ENCODE results near the gene SCN4B. TPM values are rescaled to one million over a fixed set of nuclear protein-coding genes. Genes with fewer than 3 reads are reported as not detected.

SCN4B gene
- total and polyA plus RNA-seq, 2 of the 8 experiments (the other 6 are each of a cell fraction or from before 2014, with no cell fraction given), result 2.8 to 4.9 TPM

- Histone ChIP-seq H3K79me2 (ENCODE audit: control insufficient read depth in 1 of 2, insufficient read depth in 2 of 2, low read length in 2 of 2) (no peaks in the 10 kb centered on the region), H2BK15ac (ENCODE audit: low read length) (no peak overlapping the region), H3K36me3 (ENCODE audit: control insufficient read depth in 2 of 4, insufficient read depth in 4 of 4, low read length in 3 of 4) (no peaks in the 10 kb centered on the region), H2BK120ac (replicated peaks; ENCODE audit: low read depth, low read length) (no peak overlapping the region), H2BK12ac (ENCODE audit: low read depth, low read length) (no peak overlapping the region), H3K27ac (ENCODE audit: low read depth, low read length) (no peak overlapping the region), H3K4me2 (ENCODE audit: insufficient read depth in 1 of 2, low read depth in 2 of 2, low read length in 2 of 2) (no peak overlapping the region), H3K4ac (replicated peaks; ENCODE audit: insufficient read length, low read depth, low read length) (no peak overlapping the region), H2BK20ac (ENCODE audit: low read length) (0 out of 2 replicates have a peak overlapping the region, but pooled peaks have one; percentile 50), H2AFZ (ENCODE audit: low read length) (peak overlapping the region; percentile 40; the same call in 1 of the 2 replicates), H3K27me3 (replicated peaks in 1 of 4; ENCODE audit: control insufficient read depth in 3 of 4, extremely low read depth in 1 of 4, insufficient read depth in 3 of 4, low read length in 3 of 4) (no peaks in the 10 kb centered on the region; a peak in 1 of 7 replicates), H3K56ac (replicated peaks; ENCODE audit: insufficient read length, low read depth, low read length) (no peak overlapping the region), H2BK5ac (ENCODE audit: low read depth, low read length) (no peak overlapping the region; the same call in 1 of the 2 replicates), H4K20me1 (replicated peaks in 1 of 2; ENCODE audit: control insufficient read depth in 1 of 2, insufficient read depth in 2 of 2, low read length in 2 of 2) (no peaks in the 10 kb centered on the region), H2AK5ac (ENCODE audit: low read depth, low read length) (no peak overlapping the region), H3K23ac (ENCODE audit: insufficient read length) (no peak overlapping the region), H3K18ac (ENCODE audit: extremely low read depth, low read length) (peak overlapping the region; percentile 83; the same call in 1 of the 2 replicates), H4K91ac (replicated peaks; ENCODE audit: insufficient read length, low read length) (no peak overlapping the region), H3K4me3 (ENCODE audit: extremely low read depth in 1 of 4, insufficient read depth in 2 of 4, low read depth in 3 of 4, low read length in 4 of 4) (no peak overlapping the region), H3K9ac (replicated peaks in 1 of 4; ENCODE audit: extremely low read depth in 1 of 4, low read depth in 3 of 4, low read length in 3 of 4) (no peak overlapping the region), H3K79me1 (ENCODE audit: low read depth, low read length) (no peaks in the 10 kb centered on the region), H3K14ac (ENCODE audit: insufficient read length) (no peak overlapping the region), H4K8ac (ENCODE audit: extremely low read depth, insufficient read depth, low read length) (no peak overlapping the region), H4K5ac (ENCODE audit: insufficient read length, low read depth, low read length) (no peak overlapping the region), H3K23me2 (ENCODE audit: low read depth, low read length) (peaks cover 2% of the 10 kb centered on the region; the same call in 1 of the 2 replicates), H3K4me1 (replicated peaks in 1 of 4; ENCODE audit: control insufficient read depth in 3 of 4, insufficient read depth in 4 of 4, low read length in 3 of 4) (no peaks in the 10 kb centered on the region; a peak in 1 of 7 replicates), H3K9me3 (ENCODE audit: insufficient read depth in 2 of 2, low read depth in 1 of 2, low read length in 1 of 2) (peaks cover 2 to 5% of the 10 kb centered on the region in 2 experiments; a peak in 2 of 4 replicates)
- CTCF ChIA-PET (ENCODE audit: partially characterized antibody), result interaction anchor here (0.6 to 2.0 kb wide), 2 partner anchors 9 to 156 kb away, joined by 3 to 5 read pairs; no protein-coding TSS in a partner anchor
- POLR2A ChIA-PET (ENCODE audit: partially characterized antibody), result interaction anchor here (0.6 to 1.3 kb wide), 2 partner anchors 13 to 156 kb away, joined by 3 to 4 read pairs; no protein-coding TSS in a partner anchor
- FAIRE-seq (no peak), DNase-seq (ENCODE audit: low read depth in 1 of 2, low spot score in 2 of 2) (no peak)
- 82% methylated on average over 8 of the region's 8 CpGs; no CpG with 5 or more reads in 1 of the 2 experiments for WGBS, 2 experiments (ENCODE audit: extremely low coverage in 1 of 2, insufficient coverage in 1 of 2, insufficient read length in 1 of 2, insufficient replicate concordance in 2 of 2, low coverage in 1 of 2, low lambda C conversion rate in 2 of 2, missing lambda C conversion rate in 1 of 2)
- TF ChIP-seq RAD21 (IDR thresholded peaks at IDR 0.05 in 1 of 2, conservative IDR thresholded peaks at IDR 0.05 in 1 of 2; ENCODE audit: low read depth in 2 of 2, low read length in 2 of 2) (no peak), CEBPB (IDR thresholded peaks at IDR 0.05; ENCODE audit: low read depth, low read length) (no peak), SIX5 (IDR thresholded peaks at IDR 0.05; ENCODE audit: low read depth, low read length) (no peak), RXRA (IDR thresholded peaks at IDR 0.05; ENCODE audit: insufficient read depth, low read depth, low read length) (no peak), CTBP2 (IDR thresholded peaks at IDR 0.05; ENCODE audit: borderline replicate concordance, insufficient read depth, insufficient read length, low read length) (no peak), POLR2A (IDR thresholded peaks at IDR 0.05; ENCODE audit: control extremely low read depth in 1 of 2, low read depth in 2 of 2, low read length in 2 of 2) (no peak), SIN3A (conservative IDR thresholded peaks at IDR 0.05 in 1 of 2, IDR thresholded peaks at IDR 0.05 in 1 of 2; ENCODE audit: low read depth in 1 of 2, low read length in 2 of 2) (no peak), NRF1 (IDR thresholded peaks at IDR 0.05; ENCODE audit: low read depth, low read length) (no peak), JUND (IDR thresholded peaks at IDR 0.05; ENCODE audit: low read length) (no peak)
Measured at GRCh38 chr11:118092907-118093571, 59.6 kb downstream of the SCN4B start.

All from H1 (cell line).